Right ventricle myocardium inferior (tissue), 1 donor: ENCODE measurements around the gene CAB39L. TPM values are rescaled to one million over a fixed set of nuclear protein-coding genes. Genes with fewer than 3 reads are reported as not detected.

Experiments used
- ATAC-seq: fragments of 200-7000 bp; cut with Tn5 transposase; one replicate; pipeline ENCODE4 v1.9.1; 2020; ENCODE audit warnings: mild to moderate bottlenecking, moderate library complexity
- DNase-seq: peaks from one replicate; pipeline ENCODE4 v3.0.0; 2021; ENCODE audit errors: missing footprints
- intact Hi-C: fragments of 100-400 bp; cut with DNase I; formaldehyde crosslinking; loops from one replicate; pipeline ENCODE4 v1.11.0; 2022
- total RNA-seq: library from RNA; stranded (reverse); fragmentation: NEBNext Ultra II Directional; extraction: Animal tissue kit (Norgen Biotek cat#: 25700); gene quantifications from one replicate; pipeline ENCODE4 v1.2.1, GENCODE V29; 2021
- donor health status: DM: no; HTN: yes; CAD: no; lungs with severe emphysema.

Gene CAB39L
- total RNA-seq, 1 donor from 2014 or later = 22.1 TPM

DNA sequence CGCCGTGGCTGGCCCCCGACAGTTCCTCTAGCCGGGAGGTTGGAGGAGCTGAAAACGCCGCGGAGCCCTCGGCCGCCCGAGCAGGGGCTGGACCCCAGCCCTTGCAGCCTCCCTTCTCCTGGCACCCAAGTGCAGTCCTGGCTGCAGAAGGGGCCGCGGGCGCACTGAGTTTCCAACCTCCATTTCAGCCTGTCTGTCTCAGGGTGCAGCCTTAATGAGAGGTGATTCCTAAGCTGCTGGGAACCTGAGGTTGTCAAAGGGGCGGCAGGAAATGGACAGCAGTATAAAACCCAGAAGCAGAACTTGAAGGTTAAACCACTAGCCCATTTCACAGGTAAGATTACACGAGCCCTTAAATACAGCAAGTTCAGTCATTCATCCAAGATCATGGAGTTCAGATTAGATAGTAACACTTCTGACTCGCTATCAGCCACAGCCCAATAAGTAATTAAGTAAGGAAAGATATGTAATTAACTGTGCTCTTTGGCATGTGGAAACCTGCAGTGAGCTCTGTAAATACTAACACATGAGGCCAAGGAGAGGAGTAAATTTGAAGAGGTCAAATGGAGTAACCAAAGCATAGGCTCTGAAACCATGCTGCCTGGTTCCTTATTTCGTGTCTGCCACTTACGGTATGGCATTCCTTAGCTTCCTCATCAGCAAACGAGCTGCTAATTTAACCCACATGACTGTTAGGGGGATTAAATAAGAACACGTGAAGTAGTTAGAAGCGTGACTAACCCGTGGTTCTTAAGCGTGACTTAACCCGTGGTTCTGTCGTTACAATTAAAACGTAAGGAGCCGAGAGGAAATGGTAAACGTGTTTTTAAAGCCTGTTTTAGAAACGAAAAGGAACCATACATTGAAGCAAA is 896 bp upstream of the CAB39L start:
- intact Hi-C loops = loop anchor here (5.0 kb wide), 2 partner anchors 163 to 467 kb away; partner anchors contain the start of gene FNDC3A
- DNase-seq (no peak), ATAC-seq (peak; percentile 25)

DNA sequence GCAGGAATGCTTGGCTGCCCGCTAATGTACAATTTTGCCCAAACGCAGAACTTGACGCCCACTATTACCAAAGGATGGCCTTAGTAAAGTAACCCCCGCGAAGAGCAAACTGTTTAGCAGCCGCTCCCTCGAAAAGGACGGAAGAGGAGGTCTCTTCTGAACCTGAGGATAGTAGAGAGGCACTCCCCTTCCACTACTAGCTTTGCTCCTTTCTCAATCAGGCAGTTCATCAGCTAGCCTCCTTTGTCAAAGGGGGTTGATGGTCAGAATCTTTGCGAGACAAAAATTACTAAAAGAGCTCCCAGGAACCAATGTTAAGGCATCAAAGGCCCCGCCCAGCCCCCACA is 534 bp downstream of the CAB39L start:
- intact Hi-C loops = loop anchor here (5.0 kb wide), 2 partner anchors 164 to 466 kb away; partner anchors contain the start of gene FNDC3A
- no peak for DNase-seq
- no peak for ATAC-seq

DNA sequence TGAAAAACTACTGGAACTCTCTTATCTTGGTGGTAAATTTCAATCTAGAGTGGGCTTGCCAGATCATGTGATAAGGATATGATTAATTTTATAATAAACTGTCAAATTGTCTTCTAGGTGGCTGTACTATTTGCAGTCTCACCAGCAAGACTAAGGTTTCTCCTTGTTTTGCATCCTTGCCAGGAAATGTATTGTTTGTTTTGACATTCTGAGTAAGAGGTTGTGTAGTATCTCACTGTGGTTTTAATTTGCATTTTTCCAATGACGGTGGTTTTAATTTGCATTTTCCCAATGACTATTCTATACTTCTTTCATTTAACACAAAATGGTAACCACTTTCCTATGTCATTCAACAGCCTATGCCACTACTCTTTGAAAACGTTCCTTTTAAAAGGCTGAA is 2.0 kb downstream of the CAB39L start:
- DNase-seq (no peak), ATAC-seq (no peak)
- intact Hi-C loops = loop anchor here (5.0 kb wide), 2 partner anchors 165 to 465 kb away; partner anchors contain the start of gene FNDC3A

GRCh38 chr13:49441312-49441711 is 2.6 kb downstream of the CAB39L start:
- intact Hi-C loops = loop anchor here (5.0 kb wide), 2 partner anchors 166 to 464 kb away; partner anchors contain the start of gene FNDC3A
- no peak for ATAC-seq
- no peak for DNase-seq

DNA sequence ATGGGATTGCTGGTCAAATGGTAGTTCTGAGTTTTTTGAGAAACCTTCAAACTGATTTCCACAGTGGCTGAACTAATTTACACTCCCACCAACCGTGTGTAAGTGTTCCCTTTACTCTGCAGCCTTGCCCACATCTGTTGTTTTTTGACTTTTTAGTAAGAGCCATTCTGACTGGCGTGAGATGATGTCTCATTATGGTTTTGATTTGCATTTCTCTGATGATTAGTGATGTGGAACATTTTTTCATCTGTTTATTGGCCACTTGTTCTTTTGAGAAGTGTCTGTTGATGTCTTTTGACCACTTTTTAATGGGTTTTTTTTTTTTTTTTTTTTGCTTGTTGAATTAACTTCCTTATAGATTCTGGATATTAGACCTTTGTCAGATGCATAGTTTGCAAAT is 4.3 kb downstream of the CAB39L start:
- ATAC-seq (no peak), DNase-seq (no peak)
- intact Hi-C loops = loop anchor here (5.0 kb wide), 2 partner anchors 168 to 462 kb away; partner anchors contain the start of gene FNDC3A

DNA sequence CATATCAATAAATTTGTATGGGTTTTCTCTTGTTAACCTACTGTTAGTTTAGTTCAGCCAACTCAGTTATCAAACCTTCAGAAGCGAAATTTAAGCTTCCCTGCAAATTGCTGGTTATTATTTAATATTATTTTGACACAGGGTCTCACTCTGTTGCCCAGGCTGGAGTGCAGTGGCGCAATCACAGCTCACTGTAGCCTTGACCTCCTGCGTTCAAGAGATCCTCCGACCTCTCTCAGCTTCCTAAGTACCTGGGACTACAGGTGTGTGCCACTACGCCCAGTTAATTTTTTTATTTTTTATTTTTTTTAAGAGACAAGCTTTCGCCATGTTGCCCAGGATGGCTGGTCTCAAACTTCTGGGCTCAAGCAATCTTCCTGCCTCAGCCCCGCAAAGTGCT is 6.2 kb downstream of the CAB39L start:
- DNase-seq = no peak
- intact Hi-C loops = loop anchor here (2.0 kb wide), 2 partner anchors 129 to 137 kb away; no protein-coding TSS in a partner anchor
- ATAC-seq = no peak

DNA sequence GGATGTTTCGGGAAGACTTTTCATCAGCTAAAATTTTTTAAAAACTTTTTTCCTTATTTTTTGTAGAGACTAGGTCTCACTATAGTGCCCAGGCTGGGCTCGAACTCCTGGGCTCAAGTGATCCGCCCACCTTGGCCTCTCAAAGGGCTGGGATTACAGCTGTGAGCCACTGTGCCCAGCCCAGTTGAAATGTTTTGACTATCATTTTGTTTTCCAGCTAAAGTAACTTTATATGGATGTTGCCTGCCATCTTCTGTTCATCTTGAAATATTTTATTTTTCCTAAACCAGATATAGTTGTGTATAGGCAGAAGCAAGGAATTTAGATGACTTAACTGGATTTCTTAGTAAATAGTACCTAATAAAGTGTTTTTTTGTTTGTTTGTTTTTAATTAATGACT is 7.0 kb downstream of the CAB39L start:
- ATAC-seq = peak; percentile 87

DNA sequence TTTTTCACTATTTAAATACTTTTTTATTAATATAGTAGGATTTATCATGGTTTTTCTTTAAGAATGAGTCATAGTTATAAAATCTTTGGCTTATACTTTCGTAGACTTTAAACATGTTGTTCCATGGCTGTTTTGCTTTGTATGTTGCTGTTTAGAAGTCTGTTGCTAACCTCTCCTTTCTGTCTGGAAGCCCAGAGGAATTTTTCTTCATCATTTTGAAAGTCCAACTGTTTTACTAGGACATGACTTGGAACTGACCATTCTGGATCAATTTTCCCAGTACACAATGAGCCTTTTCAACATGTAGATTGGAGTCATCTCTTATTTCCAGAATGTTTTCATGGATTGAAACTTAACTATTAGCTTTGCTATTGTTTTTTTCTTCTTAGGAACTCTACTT is 7.9 kb downstream of the CAB39L start:
- DNase-seq (no peak), ATAC-seq (peak; percentile 60)
- intact Hi-C loops = loop anchor here (2.0 kb wide), 2 partner anchors 127 to 135 kb away; no protein-coding TSS in a partner anchor

More for the DNA sequence above, 7.0 kb downstream of the CAB39L start:
- DNase-seq = no peak
- intact Hi-C loops = loop anchor here (2.0 kb wide), 2 partner anchors 128 to 136 kb away; no protein-coding TSS in a partner anchor

- DNase-seq = no peak
- intact Hi-C loops = no loop called here
- no peak for ATAC-seq
These were observed 14.7 kb downstream of the CAB39L start for GRCh38 chr13:49429121-49429520.

DNA sequence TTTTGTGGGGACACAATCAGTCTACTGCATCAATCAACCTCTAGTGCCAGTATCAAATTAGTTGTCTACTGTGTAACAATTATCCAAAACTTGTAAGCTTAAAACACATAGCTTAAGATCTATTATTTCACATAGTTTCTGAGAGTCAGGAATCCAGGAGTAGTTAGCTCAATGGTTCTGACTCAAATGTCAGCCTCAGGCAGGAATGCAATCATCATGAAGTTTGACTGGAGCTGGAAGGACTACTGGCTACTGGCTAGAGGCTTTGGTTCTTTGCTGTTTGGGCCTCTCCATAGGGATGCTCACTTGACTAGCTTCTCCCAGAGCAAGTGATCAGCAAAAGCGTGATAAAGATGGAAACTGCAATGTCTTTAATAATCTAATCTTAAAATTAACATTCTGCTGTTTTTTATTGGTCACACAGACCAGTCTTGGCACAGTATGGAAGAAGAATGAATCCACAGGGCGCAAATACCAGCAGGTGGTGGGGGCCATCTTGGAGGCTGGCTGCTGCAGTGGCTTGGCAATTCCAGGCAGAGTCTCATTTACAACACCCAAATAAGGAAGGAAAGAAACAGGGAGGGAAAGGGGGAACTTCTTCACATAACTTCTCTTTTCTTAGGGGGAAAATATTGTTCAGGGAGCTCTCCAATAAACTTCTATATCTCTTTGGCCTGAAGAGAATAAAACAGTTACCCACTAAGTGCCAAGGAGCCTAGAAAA is 15.7 kb downstream of the CAB39L start:
- no peak for DNase-seq
- intact Hi-C loops = no loop called here
- ATAC-seq = no peak

GRCh38 chr13:49424011-49424560 is 19.8 kb downstream of the CAB39L start:
- DNase-seq (no peak), ATAC-seq (no peak)
- intact Hi-C loops = no loop called here

GRCh38 chr13:49421391-49421790 is 22.5 kb downstream of the CAB39L start:
- ATAC-seq = no peak
- intact Hi-C loops = no loop called here
- DNase-seq = no peak

DNA sequence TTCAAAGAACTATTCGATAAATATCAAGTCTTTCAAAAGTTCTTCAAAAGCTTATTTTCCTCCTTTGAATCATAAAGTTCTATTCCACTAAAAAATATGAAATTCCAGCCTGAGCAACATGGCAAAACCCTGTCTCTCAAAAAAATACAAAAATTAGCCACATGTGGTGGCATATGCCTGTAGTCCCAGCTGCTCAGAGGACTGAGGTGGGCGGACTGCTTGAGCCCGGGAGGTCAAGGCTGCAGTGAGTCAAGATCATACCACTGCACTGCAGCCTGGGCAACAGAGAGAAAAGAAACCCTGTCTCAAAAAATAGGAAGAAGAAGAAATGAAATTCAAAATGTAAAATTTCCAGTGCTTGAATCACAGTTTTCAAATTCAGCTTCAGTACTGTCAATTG is 24.6 kb downstream of the CAB39L start:
- intact Hi-C loops = no loop called here
- DNase-seq (no peak), ATAC-seq (no peak)

DNA sequence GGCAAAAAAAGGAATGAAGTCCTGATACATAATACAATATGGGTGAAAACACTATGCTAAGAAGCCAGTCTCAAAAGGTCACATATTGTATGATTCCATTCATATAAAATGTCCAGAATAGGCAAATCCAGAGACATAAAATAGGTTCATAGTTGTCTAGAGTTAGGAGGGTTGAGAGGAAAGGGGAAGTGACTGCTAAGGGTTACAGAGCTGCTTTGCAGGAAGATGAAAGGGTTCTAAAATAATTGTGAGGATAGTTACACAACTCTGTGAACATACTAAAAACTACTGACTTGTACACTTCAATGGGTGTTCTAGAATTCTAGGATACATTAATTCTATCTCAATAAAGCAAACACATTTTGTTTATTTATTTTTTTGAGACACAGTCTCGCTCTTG is 25.7 kb downstream of the CAB39L start:
- DNase-seq (no peak), ATAC-seq (no peak)
- intact Hi-C loops = no loop called here

GRCh38 chr13:49417161-49417560 is 26.7 kb downstream of the CAB39L start:
- ATAC-seq (no peak), DNase-seq (no peak)
- intact Hi-C loops = no loop called here

DNA sequence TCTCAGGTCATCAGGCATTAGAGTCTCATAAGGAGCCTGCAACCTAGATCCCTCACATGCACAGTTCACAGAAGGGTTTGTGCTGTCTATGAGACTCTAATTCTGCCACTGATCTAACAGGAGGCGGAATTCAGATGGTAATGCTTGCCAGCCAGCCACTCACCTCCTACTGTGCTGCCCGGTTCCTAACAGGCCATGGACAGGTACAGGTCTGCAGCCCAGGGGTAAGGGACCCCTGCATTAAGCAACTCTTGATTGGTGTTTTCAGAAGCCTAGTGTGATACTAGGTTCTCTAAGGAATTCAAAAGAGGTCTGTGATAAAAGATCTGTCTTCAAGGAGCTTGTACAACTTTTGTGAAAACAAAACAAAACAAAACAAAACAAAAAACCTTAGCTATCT is 31.1 kb downstream of the CAB39L start:
- DNase-seq (no peak), ATAC-seq (no peak)
- intact Hi-C loops = no loop called here

DNA sequence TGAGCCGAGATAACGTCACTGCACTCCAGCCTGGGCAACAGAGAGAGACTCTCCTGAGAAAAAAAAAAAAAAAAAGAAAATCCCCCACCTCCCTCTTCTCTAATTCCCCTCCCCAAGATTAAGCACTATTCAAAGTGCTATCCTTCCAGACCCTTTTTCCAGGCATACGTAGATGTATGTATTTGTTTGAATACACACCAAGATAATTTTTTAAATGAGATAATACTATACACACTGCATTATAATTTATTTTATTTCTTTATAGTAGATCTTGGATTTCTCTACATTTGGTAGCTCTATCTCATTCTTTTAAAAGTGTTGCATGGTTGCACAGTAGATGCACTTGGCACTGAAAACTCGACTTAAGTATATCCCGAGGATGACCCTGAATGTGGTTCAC is 32.5 kb downstream of the CAB39L start:
- intact Hi-C loops = no loop called here
- ATAC-seq (no peak), DNase-seq (no peak)

DNA sequence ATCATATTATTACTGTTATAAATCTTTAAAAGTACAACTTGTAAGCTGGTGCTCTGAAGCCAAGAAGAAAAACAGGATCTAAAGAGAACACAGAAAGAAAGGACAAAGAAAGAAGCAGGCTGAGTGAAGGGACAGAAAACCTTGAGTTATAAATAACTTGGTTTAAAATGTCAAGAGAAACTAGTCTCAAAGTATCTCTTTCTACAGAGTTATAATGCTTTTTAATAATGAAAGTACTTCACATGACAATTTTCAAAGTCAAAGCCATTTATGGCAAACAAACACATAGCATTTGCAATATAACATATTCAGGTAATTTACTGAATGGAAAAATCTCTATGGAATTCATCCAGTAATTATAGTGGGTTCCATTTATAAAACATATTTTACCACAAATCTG is 33.4 kb downstream of the CAB39L start:
- intact Hi-C loops = no loop called here
- no peak for ATAC-seq
- no peak for DNase-seq

GRCh38 chr13:49410006-49410405 is 33.9 kb downstream of the CAB39L start:
- DNase-seq (no peak), ATAC-seq (no peak)
- intact Hi-C loops = no loop called here
